SU-DHL-6 (cell line): ENCODE measurements around the gene TTLL1.

ENCODE experiments used
- H2AFZ ChIP-seq: fragments of 200-600 bp; sonication (generic); 2 replicates; pipeline ENCODE4 v1.6.1; 2014; ENCODE audit warnings: low read depth, mild to moderate bottlenecking, moderate library complexity, mixed read lengths, antibody characterized with exemption, low read length; ENCODE audit not compliant: severe bottlenecking
- H3F3A ChIP-seq: fragments of 200-600 bp; shearing (Covaris generic); 2 replicates; pipeline ENCODE4 v1.6.0; 2016; ENCODE audit warnings: antibody characterized with exemption, mild to moderate bottlenecking; ENCODE audit not compliant: insufficient read depth
- H3K27ac ChIP-seq: fragments of 200-600 bp; sonication (generic); 2 replicates; pipeline ENCODE4 v1.5.1; 2016; ENCODE audit warnings: low read depth, mild to moderate bottlenecking, low read length, moderate library complexity, mixed read lengths
- H3K27me3 ChIP-seq: fragments of 200-600 bp; sonication (generic), shearing (Covaris generic); 2 replicates; pipeline ENCODE4 v1.6.0; 2014; ENCODE audit warnings: mild to moderate bottlenecking, low read length
- H3K36me3 ChIP-seq: fragments of 200-600 bp; sonication (generic); 2 replicates; pipeline ENCODE4 v1.6.1; 2014; ENCODE audit warnings: mild to moderate bottlenecking, low read length, mixed read lengths
- H3K4me2 ChIP-seq: fragments of 300-600, 200-600 bp; shearing (Covaris generic), sonication (generic); 2 replicates; pipeline ENCODE4 v1.6.0; 2014; ENCODE audit warnings: low read length, low read depth, mild to moderate bottlenecking; ENCODE audit not compliant: poor library complexity, severe bottlenecking
- H3K4me3 ChIP-seq: fragments of 200-600 bp; sonication (generic); 2 replicates; pipeline ENCODE4 v1.5.1; 2014; ENCODE audit warnings: antibody characterized with exemption, low read length, mild to moderate bottlenecking, mixed read lengths; ENCODE audit not compliant: insufficient read depth, poor library complexity, severe bottlenecking
- H3K79me2 ChIP-seq: fragments of 200-600 bp; sonication (generic); 2 replicates; pipeline ENCODE4 v1.6.1; 2014; ENCODE audit warnings: mild to moderate bottlenecking, low read length, moderate library complexity; ENCODE audit not compliant: insufficient read depth
- H3K9ac ChIP-seq: fragments of 200-600 bp; sonication (generic); 2 replicates; pipeline ENCODE4 v1.7.0; 2014; ENCODE audit warnings: mild to moderate bottlenecking, low read length
- H3K9me2 ChIP-seq: fragments of 200-600 bp; sonication (generic); replicated peaks from 2 replicates; pipeline ENCODE4 v1.6.1; 2014; ENCODE audit warnings: low read length; ENCODE audit not compliant: insufficient read depth
- H3K9me3 ChIP-seq: fragments of 200-600 bp; sonication (generic); 2 replicates; pipeline ENCODE4 v1.6.1; 2014; ENCODE audit warnings: low read length, mixed read lengths; ENCODE audit not compliant: insufficient read depth
- H4K20me1 ChIP-seq: fragments of 200-600 bp; sonication (generic); 2 replicates; pipeline ENCODE4 v1.6.1; 2014; ENCODE audit warnings: low read depth, mild to moderate bottlenecking, antibody characterized with exemption, low read length, moderate library complexity, mixed read lengths
- EZH2phosphoT487 ChIP-seq: fragments of 200-600 bp; sonication (generic), shearing (Covaris generic); conservative IDR thresholded peaks from 2 replicates; pipeline ENCODE4 v1.6.1; 2018; ENCODE audit warnings: mild to moderate bottlenecking, antibody characterized with exemption, low read length, moderate library complexity, mixed read lengths
- TF ChIP-seq, protein P1 (sequence below): fragments of 200-600 bp; sonication (generic); IDR thresholded peaks from one replicate; pipeline ENCODE4 v1.5.1; 2017; ENCODE audit warnings: antibody characterized with exemption, mild to moderate bottlenecking, low read length, moderate library complexity; ENCODE audit not compliant: insufficient read depth, poor library complexity, severe bottlenecking

Gene TTLL1

DNA sequence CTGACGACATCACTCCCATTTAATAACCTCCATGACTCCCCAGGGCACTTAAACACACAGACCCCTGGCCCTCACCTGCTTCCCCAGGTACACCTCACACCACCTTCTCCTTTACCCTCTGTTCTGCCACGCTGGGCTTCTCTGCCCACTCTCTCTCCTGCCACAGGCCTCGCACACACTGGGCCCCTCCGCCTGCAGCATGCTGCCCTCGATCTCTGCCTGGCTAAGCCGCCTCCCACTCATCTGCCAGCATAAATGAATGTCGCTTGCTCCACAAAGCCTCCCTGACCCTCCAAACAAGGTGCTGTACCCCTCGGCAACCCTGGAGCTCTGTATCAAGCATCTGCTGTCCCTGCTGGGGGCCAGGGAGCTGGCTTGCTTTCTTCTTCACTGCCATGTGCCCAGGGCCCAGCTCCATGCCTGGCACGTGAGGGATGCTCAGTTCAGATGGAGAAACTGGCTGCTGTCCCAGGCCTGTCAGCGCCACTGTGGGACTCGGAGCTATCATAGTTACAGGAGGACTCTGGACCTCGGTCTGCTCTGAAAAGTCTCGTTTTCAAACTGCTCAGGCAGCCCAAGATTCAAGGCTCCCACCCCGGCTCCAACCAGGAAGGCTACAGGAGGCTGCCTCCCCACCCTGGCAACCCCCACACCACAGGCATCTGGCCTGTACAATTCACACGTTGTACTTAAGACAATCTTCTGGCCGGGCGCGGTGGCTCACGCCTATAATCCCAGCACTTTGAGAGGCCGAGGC, 11.9 kb downstream of the TTLL1 start:
- H3F3A ChIP-seq, result no peaks in the 10 kb centered on the region
- TF ChIP-seq, protein P1, sequence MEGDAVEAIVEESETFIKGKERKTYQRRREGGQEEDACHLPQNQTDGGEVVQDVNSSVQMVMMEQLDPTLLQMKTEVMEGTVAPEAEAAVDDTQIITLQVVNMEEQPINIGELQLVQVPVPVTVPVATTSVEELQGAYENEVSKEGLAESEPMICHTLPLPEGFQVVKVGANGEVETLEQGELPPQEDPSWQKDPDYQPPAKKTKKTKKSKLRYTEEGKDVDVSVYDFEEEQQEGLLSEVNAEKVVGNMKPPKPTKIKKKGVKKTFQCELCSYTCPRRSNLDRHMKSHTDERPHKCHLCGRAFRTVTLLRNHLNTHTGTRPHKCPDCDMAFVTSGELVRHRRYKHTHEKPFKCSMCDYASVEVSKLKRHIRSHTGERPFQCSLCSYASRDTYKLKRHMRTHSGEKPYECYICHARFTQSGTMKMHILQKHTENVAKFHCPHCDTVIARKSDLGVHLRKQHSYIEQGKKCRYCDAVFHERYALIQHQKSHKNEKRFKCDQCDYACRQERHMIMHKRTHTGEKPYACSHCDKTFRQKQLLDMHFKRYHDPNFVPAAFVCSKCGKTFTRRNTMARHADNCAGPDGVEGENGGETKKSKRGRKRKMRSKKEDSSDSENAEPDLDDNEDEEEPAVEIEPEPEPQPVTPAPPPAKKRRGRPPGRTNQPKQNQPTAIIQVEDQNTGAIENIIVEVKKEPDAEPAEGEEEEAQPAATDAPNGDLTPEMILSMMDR, result no peak
- no peak for TF ChIP-seq EZH2phosphoT487
- no peak overlapping the region for H3K9ac ChIP-seq
- H2AFZ ChIP-seq, result no peak overlapping the region
- H3K4me3 ChIP-seq, result no peak overlapping the region
- no peaks in the 10 kb centered on the region for H3K79me2 ChIP-seq
- H3K4me2 ChIP-seq, result no peak overlapping the region
- no peaks in the 10 kb centered on the region for H3K9me2 ChIP-seq
- H3K9me3 ChIP-seq, result no peaks in the 10 kb centered on the region
- no peaks in the 10 kb centered on the region for H3K27me3 ChIP-seq
- no peaks in the 10 kb centered on the region for H4K20me1 ChIP-seq
- H3K36me3 ChIP-seq, result no peaks in the 10 kb centered on the region
- H3K27ac ChIP-seq, result no peak overlapping the region

DNA sequence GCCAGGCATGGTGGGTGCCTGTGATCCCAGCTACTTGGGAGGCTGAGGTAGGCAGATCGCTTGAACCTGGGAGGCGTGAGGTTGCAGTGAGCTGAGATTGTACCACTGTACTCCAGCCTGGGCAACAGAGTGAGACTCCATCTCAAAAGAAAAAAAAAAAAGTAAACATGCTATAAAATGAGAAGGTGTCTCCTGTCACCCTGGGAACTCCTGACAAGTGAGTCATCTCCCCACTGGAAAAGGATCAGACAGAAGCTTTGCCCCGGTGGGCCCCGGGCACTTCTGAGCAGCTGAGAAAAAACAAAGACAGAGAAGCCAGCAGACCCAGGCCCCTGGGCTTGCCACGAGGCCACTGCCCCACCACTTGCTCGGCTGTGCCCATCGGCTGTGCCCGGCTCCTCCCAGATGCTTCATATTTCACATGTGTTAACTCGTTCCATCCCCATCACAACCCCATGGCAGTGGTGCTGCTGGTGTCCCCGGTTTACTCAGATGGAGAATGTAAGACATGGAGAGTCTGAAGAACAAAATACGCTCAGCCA, 22.3 kb downstream of the TTLL1 start:
- no peak overlapping the region for H2AFZ ChIP-seq
- no peaks in the 10 kb centered on the region; the same call in 1 of the 2 replicates for H3K27me3 ChIP-seq
- no peak overlapping the region for H3K4me2 ChIP-seq
- TF ChIP-seq, protein P1, result no peak
- H4K20me1 ChIP-seq, result no peaks in the 10 kb centered on the region
- H3K27ac ChIP-seq, result no peak overlapping the region
- no peaks in the 10 kb centered on the region for H3K36me3 ChIP-seq
- no peaks in the 10 kb centered on the region for H3F3A ChIP-seq
- no peaks in the 10 kb centered on the region for H3K9me3 ChIP-seq
- no peak overlapping the region for H3K9ac ChIP-seq
- no peaks in the 10 kb centered on the region for H3K9me2 ChIP-seq
- H3K4me3 ChIP-seq, result no peak overlapping the region
- no peaks in the 10 kb centered on the region for H3K79me2 ChIP-seq

DNA sequence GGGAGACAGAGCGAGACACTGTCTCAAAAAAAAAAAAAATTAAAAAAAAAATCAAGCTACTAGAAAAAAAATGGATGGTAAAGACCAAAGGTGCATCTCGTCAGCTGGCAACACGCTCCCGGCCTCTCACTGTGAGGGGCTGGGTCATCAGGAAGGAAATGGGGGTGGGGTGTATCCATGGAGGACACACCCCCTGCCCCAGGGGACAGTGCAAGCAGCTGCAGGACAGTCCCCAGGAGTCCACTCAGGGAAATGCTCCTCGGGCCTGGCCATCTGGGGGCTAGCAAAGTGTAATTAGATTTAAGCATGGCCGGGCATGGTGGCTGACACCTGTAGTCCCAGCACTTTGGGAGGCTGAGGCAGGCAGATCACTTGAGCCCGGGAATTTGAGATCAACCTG, 23.1 kb downstream of the TTLL1 start:
- H3K9me2 ChIP-seq, result no peaks in the 10 kb centered on the region
- no peak overlapping the region for H2AFZ ChIP-seq
- no peaks in the 10 kb centered on the region; the same call in 1 of the 2 replicates for H3K27me3 ChIP-seq
- H3F3A ChIP-seq, result no peaks in the 10 kb centered on the region
- H3K9me3 ChIP-seq, result no peaks in the 10 kb centered on the region
- no peak overlapping the region for H3K27ac ChIP-seq
- no peak for TF ChIP-seq EZH2phosphoT487
- TF ChIP-seq, protein P1, result no peak
- no peaks in the 10 kb centered on the region for H3K36me3 ChIP-seq
- no peak overlapping the region for H3K4me2 ChIP-seq
- no peak overlapping the region for H3K4me3 ChIP-seq
- H3K9ac ChIP-seq, result no peak overlapping the region
- H3K79me2 ChIP-seq, result no peaks in the 10 kb centered on the region
- H4K20me1 ChIP-seq, result no peaks in the 10 kb centered on the region
